ENCODE measurements around the gene KBTBD7. TPM values are rescaled to one million over a fixed set of nuclear protein-coding genes. Genes with fewer than 3 reads are reported as not detected.
"Not testable (repeated sequence)": the region's sequence is repeated elsewhere in the genome, so short reads cannot be mapped to it uniquely, and the experiment has no call there.

KBTBD7 gene
- polyA plus RNA-seq, 1 donor, result 7.3 TPM

DNA sequence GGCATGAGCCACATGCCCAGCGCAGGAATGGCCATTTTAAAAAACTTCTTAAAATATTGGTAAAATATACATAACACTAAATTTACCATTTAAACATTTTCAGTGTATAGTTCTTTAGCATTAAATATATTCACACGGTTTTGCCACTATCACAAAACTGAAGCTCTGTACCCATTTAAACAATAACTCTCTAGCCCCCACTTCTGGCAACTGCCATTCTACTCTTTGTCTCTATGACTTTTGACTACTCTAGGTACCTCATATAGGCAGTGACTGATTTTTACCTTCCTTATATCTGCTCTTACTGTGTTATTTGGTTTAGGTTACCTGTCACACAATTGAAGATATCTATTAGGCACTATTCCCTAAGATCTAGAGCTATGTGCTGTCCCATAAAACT, 2.3 kb upstream of the KBTBD7 start:
- no peak for DNase-seq

DNA sequence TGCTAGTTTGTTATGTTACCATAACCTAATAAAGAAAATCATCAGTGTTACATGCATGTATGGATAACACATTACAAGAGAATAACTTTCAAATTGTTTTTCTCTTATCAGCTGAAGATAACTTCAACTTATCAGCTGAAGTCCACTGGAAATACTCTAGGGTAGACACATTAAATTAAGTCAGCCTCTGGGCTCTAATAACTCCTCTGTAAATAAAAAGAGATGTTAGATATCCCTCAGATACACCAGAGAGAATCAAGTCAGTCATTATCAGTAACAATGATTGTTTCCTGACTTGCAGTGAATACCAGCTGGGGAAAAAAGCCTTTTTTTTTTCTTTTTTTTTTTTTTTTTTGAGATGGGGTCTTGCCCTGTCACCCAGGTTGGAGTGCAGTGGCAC, 1.6 kb upstream of the KBTBD7 start:
- no peak for DNase-seq

DNA sequence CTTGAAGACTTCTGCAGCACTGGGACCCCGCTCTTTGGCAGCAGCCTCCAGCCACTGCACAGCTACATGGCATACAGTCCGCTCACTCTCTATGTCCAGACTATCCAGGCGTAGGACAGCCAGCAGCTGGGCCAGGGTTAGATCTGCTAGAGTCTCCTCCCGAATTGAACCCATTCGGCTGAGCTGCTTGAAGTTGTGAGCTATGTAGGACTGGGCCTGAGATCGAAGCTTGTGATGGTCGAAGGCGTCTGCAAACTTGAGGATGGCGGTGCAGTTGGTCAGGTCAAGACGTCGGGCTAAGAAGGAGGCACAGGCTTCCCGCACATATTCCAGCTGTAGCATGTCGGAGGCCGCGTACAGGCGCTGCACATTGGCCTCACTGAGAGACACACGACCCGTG, 900 bp downstream of the KBTBD7 start:
- no peak for DNase-seq

DNA sequence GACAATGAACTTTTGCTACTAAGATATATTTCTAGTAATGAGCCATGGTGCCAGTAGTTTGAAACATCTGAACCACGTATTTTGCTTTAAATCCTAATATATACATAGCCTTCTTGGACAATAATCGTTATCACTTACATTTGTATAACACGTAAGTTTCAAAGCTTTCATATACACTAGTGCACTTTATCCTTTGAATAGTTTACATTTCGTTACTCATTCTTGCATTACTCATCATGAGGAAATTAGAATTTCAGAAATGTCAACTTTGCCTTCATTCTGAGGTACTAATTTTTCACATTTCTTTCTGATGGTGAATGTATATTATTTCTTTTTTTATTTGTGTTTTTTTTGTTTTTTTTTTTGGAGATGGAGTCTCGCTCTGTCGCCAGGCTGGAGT, 5.8 kb downstream of the KBTBD7 start:
- DNase-seq, result no peak

DNA sequence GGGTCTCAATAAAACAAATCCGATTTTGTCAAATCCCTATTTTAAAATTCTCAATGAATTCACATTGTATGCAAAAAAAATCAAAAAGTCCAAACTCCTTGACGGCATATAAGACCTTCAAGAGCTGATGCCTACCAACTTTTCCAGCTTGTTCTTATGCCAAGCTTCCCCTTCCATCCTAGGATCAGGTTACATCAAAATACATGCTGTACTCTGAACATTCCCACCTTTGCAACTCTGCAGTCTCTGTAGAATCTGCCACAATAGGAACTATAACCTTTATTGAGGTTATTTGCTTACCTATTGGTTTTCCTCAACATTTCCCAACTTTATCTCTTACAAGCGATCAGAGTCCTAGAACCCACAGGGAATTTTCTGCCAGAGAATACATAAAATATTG, 7.9 kb downstream of the KBTBD7 start:
- no peak for DNase-seq

DNA sequence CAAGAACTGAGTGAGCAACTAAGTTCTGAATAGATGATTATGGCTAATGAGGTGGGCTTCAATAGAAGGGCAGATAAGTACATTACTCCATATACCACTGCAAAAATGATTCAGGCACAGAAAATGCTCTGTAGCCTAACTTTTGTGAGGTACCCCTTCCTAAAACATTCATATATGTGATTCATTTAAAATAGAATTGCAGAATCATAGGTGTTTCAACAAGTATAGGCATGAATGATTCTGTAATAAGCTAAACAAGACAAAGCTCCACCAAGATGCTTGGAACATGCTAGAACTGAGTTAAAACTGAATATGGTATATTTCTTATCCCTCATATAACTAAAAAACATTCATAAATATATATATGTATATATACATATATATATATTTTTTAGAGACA, 12.1 kb downstream of the KBTBD7 start:
- no peak for DNase-seq

DNA sequence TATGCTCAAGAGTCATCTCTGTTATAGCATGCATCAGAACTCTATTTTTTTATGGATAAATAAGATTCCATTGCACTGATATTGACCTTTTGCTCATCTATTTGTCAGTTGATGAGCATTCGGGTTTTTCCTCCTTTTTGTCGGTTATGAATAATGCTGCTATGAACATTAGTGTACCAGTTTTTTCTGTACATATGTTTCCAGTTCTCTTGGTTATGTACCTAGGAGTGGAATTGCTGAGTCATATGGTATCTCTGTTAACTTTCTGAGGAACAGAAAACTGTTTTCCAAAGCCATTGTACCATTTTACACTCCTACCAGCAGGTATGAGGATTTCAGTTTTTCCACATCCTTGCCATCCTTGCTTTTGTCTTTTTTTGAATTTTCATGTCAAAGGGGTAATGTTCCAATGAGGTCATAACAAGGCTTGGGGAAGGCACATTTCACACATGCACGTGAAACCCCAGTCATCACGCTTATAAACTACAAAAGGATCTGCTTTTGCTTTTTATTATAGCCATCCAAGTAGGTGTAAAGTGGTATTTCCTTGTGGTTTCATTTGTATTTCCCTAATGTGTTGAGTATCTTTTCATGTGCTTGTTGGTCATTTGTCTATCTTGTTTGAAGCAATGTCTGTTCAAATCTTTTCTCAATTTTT, 14.6 kb downstream of the KBTBD7 start:
- no peak for DNase-seq

DNA sequence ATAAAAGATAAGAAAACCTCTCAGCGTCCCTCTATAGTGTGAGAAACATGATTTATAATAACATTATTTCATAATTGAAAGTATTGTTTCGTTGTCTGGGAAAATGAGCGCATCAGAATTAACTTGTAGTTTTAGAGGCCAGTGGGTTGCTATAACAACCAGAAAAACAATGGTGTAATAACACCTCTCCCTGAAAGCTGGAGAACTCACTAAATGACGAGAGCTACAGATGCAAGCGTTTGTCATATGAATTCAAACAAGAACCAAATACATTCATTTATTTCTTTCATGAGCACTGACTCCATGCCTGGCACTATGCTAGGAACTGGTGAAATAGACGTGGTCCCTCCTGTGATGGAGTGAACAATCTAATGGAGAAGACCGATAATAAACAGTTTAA, 16.3 kb downstream of the KBTBD7 start:
- peak; percentile 4 for DNase-seq

DNA sequence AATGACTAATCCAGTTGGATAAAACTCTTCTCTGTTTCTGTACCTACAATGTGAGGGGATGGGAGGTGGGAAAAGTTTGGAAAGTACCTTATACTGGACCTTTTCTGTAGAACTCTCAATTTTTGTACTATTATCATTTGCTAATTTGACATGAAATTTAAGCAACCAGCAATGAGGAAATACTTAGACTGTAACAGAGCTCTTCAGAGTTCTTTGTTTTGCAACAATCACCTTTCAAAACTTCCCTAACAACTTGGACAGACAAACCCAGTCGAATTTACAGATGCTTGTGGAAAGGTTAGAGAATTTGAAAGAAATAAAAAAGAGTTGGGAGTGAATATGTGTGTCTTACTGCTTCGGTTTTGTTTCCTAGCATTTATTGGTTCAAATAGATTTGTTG, 16.8 kb downstream of the KBTBD7 start:
- DNase-seq, result no peak

DNA sequence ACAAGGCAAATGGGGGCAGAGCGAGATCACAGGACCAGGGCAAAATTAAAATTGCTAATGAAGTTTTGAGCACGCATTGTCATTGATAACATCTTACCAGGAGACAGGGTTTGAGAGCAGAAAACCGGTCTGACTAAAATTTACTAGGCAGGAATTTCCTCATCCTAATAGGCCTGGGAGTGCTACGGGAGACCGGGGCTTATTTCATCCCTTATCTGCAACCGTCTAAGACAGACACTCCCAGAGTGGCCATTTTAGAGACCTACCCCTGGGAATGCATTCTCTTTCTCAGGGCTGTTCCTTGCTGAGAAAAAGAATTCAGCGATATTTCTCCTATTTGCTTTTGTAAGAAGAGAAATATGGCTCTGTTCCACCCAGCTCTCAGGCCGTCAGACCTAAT, 18.8 kb downstream of the KBTBD7 start:
- not testable (repeated sequence) for DNase-seq

DNA sequence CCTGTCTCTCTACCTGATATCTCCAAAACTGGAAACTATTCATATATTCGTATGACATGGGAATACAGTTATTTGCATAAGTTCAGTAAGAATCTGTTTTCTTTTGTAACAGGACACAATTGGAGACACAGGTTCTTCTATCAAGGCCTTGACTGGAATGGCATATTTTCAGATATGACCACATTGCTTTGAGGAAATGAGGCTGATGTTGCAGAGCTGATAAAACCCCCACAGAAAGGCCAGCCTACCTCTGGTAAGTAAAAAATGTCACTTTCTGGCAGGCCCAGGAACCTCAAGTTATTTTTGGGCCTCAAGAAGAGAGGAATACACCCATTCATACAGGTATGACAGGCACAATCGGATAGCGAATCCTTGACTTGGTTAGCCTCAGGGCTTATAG, 32.2 kb downstream of the KBTBD7 start:
- no peak for DNase-seq

DNA sequence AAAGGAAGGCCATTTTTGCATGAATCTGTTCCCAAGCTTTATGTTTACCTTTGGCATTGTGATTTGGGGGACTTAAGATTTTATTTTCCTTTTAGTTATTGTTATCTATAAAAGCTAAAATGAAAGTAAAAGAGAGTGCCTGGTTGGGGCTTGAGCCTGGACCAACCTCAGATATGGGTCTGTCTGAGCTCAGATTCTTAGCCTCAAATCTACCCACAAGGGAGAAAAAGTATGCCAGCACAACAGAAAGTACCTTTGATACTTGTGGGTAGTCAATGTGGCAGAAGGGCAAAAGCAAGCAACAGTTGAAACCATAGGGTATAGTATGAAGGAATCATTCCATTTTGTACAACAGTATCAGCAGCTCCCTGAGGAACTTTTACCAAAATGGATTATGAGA, 35.2 kb downstream of the KBTBD7 start:
- DNase-seq, result no peak

DNA sequence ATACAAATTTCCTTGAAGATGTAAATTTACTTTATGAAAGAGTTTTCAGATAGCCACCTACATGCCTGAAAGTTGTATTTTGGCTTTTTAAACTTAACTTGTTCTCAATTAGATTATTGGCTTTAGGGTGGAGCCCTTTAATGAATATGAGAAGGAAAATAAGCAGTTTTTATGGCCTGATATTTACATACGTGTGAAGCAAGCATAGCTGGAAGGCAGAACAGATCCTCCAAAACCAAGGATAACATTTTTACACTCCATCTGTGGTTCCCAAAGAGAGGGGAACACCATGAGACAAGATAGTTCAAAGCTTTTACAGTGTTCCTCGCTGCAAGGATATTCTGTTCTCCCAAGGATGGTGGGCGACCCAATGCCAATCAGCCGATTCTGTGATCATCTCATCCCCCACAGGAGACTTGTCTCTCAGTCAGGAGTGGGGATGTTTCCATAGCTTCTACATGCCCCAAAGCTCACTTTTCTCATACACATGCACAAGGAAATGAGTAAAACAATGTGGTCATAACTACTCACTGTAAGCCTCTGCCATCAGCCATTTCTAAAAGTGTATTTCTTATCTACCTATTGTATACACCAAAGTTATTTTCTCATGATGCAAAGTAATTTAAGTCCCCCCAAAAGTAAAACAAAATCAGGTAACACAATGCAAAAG, 37.2 kb downstream of the KBTBD7 start:
- DNase-seq, result no peak

DNA sequence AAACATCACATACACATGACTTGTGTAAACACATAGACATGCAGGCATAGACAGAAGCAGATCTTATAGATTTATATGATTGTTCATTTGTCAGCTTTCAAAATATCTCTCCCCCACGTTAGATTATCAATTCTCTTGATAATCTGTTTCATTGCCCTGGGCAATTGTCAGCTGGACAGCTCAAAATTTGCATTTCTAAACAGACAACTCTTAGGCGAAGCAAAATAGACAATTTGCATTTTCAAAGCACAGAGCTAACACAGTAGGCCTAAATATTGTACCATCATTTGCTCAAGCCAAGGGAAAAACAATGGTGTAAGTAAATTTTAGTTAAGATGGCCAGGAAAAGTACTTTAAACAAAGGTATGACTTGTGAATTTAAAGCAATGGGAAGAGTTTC, 37.7 kb downstream of the KBTBD7 start:
- DNase-seq, result no peak

DNA sequence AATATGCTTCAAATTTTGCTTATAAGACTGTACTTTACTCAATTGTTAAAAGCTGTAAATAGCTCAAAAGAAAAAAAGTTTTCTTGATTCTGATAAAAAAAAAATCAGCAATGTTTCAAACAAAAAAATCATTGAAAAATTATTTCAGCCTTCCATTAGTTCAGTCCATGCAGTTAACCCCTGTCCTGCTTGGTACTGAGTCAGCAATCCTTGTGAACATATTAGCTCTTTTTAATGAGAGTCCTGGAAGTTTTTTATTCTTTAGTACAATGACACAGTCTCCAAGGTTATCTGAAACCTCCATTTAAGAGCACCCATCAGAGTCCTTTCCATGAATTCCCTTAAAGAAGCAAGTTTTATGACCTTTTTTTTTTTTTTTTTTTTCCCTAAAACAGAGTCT, 40.3 kb downstream of the KBTBD7 start:
- no peak for DNase-seq

DNA sequence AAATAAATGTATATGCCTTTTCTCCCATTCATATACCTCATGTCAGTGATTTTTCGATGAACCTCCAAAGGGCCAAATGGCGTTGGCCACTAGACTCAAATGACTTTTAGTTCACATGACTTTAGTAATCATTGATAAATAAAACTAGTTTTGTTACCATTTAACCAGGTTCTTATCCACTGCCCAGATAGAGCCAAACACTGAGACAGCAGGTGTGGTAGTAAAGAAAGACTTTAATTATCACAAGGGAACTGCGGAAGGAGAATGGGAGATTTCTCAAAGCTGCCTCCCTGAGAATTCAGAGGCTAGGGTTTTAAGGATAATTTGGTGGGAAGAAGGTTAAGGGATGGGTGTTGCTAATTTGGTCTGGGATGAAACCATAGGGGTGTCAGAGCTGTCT, 42.4 kb downstream of the KBTBD7 start:
- no peak for DNase-seq

DNA sequence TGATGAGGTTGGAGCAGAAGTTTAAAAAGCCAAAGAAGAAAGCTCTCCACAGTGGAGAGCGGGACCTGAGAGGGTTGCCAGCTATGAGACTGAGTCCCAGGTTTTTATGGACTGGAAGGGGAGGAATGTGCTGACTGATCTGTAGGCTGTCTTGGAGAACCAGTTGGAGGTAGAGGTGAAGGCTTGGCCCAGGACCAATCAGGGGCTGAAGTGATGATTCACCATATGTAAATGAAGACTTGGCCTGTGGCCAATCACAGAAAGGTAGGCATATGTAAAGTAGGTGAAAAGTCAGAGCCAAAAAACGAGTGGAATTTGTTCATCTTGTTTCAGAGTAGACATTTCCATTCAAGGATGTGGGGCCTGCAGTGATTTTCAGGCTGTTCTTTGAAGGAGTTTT, 44.3 kb downstream of the KBTBD7 start:
- DNase-seq, result no peak

DNA sequence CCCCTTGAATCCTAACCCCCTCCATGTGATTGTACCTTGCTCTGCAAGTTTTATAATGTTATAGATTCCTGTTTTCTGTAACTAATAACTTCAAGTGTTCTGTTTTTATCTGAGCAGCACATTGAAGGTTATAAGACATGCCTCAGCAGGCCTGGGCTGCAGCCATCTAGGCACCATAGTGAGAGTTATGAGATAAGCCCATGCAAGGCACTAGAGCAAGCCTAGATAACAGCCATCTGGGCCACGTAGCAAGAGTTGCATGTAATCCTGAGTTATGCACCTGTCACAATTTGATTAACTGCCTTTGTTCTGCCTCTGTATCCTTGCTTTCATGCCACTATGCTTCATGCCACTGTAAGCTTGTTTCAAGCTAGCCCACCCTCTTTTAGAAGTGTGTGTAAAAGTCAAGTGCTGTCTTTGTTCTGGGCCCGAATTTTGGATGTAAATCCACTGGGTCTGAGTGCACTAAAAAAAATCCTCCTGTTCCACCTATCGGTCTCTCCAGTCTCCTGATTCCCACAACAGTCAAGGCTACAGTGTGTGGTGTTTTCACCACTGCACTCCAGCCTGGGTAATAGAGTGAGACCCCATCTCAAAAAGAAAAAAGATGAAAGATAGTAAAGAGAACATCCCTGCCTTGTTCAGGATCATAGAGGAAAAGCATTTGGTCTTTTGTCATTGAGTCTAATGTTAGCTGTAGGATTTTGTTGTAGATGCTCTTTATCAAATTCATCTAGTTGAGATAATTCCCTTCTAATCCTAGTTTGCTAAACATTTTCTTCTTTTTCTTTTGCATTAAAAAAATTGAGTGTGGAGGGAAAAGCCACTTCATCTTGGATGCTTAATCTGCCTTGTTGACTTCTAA, 45.7 kb downstream of the KBTBD7 start:
- DNase-seq, result no peak

DNA sequence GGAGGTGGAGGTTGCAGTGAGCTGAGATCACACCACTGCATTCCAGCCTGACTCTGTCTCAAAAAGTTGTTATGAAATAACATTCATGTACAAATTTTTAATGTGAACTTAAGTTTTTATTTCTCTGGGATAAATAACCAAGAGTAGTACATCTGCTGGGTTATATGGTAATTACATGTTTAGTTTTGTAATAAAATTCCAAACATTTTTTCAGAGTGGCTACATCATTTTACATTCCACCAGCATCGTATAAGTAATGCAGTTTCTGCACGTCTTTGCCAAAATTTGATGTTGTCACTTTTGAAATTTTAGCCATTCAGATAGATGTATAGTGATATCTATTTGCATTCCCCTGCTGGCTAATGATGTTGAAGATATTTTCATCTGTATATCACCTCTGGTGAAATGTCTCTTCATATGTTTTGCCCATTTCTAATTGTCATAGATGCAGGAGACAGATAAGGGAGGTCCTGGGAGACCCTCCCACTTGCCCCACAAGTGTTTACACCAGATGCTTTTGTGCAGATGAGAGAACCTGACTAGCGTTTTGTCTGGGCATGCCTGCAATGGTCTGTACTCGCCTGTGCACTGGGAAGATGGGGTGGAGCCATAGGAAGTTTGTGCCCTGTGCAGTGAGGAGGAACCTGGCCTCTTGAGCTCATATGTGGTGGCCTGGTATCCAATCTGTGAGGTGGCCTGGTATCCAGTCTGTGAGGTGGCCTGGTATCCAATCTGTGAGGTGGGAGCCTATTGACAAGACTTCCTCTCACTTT, 49.0 kb downstream of the KBTBD7 start:
- DNase-seq, result no peak

DNA sequence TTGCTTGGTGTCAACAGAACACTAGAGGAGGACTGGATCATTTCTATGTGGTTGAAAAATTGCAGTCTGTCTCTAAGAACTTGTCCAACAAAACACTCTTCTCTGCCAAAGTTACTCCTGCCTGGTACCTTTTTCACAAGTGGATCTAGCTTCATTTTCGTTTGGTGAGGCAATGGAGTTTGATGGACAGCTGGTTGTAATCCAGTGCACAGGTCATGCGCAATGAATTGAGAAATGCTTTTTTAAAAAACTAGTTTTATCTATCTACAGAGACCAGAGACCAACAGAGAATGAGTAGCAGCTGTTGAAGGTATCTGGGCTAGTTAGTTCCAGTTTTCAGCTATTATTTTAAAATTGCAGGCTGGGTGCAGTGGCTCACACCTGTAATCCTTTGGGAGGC, 49.8 kb downstream of the KBTBD7 start:
- DNase-seq, result no peak
